Activated T-cell treated with anti-CD3 and anti-CD28 coated beads, Interleukin-2, amount 50 U/mL, for 48 hours (primary cell): ENCODE measurements around the gene CAMSAP1.

Experiments
- DNase-seq, 2 experiments: peaks; one replicate each; pipeline ENCODE4 v3.0.0-alpha.2; 2020

Gene CAMSAP1

GRCh38 chr9:135877791-135878527 lies 29.4 kb downstream of the CAMSAP1 start:
- DNase-seq = no peak

GRCh38 chr9:135876936-135877335 lies 30.4 kb downstream of the CAMSAP1 start:
- no peak for DNase-seq

- DNase-seq = no peak
These were observed 32.5 kb downstream of the CAMSAP1 start for GRCh38 chr9:135874859-135875258.

- no peak for DNase-seq
These were observed 37.4 kb downstream of the CAMSAP1 start for GRCh38 chr9:135869909-135870308.

GRCh38 chr9:135865531-135865930 lies 41.8 kb downstream of the CAMSAP1 start:
- no peak for DNase-seq

- peak; percentile 84 to 86 for DNase-seq
These were observed 42.8 kb downstream of the CAMSAP1 start for GRCh38 chr9:135864447-135865049.

GRCh38 chr9:135862809-135863208 lies 44.5 kb downstream of the CAMSAP1 start:
- DNase-seq = no peak

- no peak for DNase-seq
These were observed 48.7 kb downstream of the CAMSAP1 start for GRCh38 chr9:135858491-135859185.

- no peak for DNase-seq
These were observed 49.5 kb downstream of the CAMSAP1 start for GRCh38 chr9:135857843-135858242.

GRCh38 chr9:135857371-135857786 lies 50.0 kb downstream of the CAMSAP1 start:
- DNase-seq = no peak

GRCh38 chr9:135851748-135852147 lies 55.6 kb downstream of the CAMSAP1 start:
- no peak for DNase-seq

- DNase-seq = peak in 1 of 2 experiments; percentile 31
These were observed 56.6 kb downstream of the CAMSAP1 start for GRCh38 chr9:135850737-135851136.

GRCh38 chr9:135849181-135849580 lies 58.2 kb downstream of the CAMSAP1 start:
- no peak for DNase-seq

GRCh38 chr9:135848341-135849047 lies 58.9 kb downstream of the CAMSAP1 start:
- no peak for DNase-seq

- DNase-seq = no peak
These were observed 59.5 kb downstream of the CAMSAP1 start for GRCh38 chr9:135847833-135848232.

GRCh38 chr9:135840539-135840938 lies 66.8 kb downstream of the CAMSAP1 start:
- DNase-seq = no peak

GRCh38 chr9:135840107-135840506 lies 67.2 kb downstream of the CAMSAP1 start:
- DNase-seq = no peak

- no peak for DNase-seq
These were observed 67.8 kb downstream of the CAMSAP1 start for GRCh38 chr9:135839516-135839915.

- no peak for DNase-seq
These were observed 72.2 kb downstream of the CAMSAP1 start for GRCh38 chr9:135835131-135835530.

GRCh38 chr9:135833864-135834263 lies 73.5 kb downstream of the CAMSAP1 start:
- DNase-seq = no peak

GRCh38 chr9:135830496-135830895 lies 76.8 kb downstream of the CAMSAP1 start:
- no peak for DNase-seq

GRCh38 chr9:135828656-135829055 lies 78.7 kb downstream of the CAMSAP1 start:
- no peak for DNase-seq

- DNase-seq = no peak
These were observed 79.3 kb downstream of the CAMSAP1 start for GRCh38 chr9:135827866-135828580.
